Activated CD8-positive, alpha-beta memory T cell treated with anti-CD3 and anti-CD28 coated beads, Interleukin-2, amount 50 U/mL, for 24 hours (primary cell): Measurements from ENCODE around the gene RNF34.
A peak's percentile ranks its signal among the peaks of the same experiment; 100 is the strongest.

ENCODE experiments used
- DNase-seq: peaks from one replicate; pipeline ENCODE4 v3.0.0-alpha.2; 2020; ENCODE audit errors: extremely low read depth

Gene RNF34

DNA sequence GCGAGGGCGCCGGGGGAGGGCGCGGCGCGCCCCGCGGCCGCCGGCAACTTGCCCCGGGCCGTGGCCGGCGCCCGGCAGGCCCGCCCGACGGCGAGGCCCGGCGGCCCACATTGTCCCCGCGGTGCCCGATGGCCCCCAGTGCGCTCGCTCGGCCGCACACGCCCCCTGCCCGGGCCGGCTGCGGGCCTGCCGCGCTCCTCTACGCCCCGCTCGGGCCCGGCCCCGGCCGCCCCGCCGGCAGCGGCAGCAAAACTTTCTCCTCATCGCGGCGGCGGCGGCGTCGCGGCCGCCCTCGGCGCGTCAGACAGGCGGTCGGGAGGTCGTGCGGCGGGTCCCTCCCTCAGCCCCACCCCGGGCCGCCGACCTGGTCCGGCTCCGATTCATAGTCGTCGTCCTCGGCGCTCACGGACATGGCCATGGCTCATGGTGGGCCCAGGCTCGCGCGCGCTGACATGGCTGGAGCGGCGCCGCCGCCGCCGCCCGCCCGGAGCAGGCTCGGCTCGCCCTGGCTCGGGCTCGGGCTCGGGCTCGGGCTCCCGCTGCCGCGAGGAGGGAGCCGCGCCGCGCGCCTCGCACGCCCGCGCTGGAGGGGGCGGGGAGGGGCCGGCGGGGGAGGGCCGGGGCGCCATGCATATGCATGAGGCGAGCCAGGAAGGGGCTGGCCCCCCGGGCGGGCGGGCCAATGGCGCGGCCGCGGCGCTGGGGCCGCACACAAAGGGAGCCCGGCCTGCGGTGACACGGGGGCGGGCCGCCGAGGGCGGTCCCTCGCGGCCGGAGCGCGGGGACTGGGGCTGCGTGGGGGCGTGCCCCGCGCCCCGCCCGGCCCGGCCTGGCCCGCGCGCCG, 67.1 kb downstream of the RNF34 start:
- DNase-seq, result peak; percentile 69

DNA sequence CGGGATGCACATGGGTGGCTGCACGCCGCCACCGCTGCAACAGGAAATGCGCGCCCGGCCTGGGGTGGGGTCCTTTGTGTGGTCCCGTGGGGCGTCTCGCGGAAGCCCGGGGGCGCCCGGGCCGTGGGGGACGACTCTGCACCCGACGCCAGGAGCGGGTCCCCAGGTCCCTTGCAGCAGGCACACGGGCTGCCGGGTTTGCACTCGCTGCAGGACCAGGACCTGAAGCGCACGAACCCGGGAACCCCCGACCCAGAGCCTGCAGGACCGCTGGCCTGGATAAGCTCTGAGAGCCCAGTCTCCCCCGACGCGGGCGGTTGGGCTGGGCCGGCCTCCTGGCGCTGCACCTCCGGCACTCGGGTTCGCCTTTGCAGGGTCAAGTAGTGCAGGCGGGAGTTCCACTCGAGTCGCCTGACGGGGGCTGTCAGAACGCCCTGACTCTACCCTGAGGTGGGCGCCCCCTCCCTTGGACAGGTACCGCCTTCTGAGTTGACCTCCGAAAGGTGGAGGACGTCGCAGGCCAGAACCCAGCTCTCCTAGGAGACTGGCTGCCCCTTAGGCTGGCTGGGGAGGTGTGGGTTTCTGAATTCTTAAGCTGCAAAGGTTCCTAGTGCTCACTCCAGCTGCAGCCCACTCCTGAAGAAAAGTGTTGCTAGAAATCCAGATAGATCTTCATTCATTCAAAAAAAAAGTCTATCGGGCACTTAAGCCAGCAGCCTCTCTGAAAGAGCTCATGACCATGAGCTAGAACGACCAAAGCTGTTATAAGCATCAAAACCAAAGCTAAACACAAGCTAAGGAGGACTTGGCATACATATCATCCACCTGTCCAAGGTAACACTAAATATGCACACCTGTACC, 68.0 kb downstream of the RNF34 start:
- DNase-seq, result no peak

- no peak for DNase-seq
These were observed 68.5 kb downstream of the RNF34 start for GRCh38 chr12:121468499-121468801.

DNA sequence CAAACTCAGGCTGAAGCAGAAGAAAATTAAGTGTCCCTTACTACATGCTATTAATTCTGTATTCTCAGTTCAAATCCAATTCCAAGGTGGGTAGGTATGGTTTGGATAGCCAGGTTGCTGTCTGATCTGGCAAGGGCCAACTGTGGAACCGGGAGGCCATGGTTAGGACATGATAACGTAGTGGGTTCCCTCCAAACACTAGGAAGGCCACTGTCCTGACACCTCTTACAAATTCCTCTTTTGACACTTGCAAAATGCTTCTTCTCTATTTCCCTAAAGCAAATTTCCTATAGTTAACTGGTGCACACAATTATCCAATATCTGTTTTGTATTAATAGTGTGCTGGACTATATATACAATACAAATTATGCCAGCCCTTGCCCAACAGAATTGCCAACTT, 70.8 kb downstream of the RNF34 start:
- DNase-seq, result no peak

DNA sequence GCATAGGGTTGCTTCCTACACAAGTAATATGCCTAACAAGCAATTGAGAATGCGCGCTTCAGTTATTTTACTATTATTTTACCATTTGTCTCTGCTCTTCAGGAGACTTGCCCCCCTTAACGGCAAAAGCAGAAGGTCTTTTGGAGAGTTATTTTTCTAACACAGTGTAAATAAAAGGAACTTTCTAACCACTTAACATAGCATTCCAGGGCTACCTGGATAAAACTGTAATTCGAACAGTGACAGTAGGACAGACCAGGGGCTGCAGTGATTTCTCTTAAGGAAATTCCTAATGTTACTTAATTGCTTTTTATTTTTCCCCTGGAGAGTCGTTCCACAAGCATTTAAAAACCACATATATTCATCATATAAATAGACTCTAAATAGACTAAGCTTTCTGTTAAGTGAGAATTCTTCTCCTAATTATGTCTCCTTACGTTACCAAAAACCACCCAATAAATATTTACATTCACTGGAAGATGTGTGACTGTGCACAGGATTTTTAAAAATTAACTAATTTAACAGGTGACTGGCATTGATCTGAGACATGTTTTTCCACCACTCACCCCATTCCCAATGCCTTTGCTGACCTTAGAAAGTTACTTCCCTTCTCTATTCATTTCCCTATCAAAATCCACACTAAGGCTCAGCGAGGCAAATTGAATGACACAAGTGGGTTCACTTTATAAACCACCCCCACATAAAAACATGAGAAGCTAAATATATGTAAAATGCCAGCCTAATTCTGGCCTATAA, 72.4 kb downstream of the RNF34 start:
- DNase-seq, result no peak
